Activated CD4-positive, alpha-beta memory T cell treated with anti-CD3 and anti-CD28 coated beads for 36 hours (primary cell): Measurements from ENCODE around the gene POLR2A. TPM values are rescaled to one million over a fixed set of nuclear protein-coding genes. Genes with fewer than 3 reads are reported as not detected.
A peak's percentile ranks its signal among the peaks of the same experiment; 100 is the strongest.
"Not testable (repeated sequence)": the region's sequence is repeated elsewhere in the genome, so short reads cannot be mapped to it uniquely, and the experiment has no call there.

Source experiments
- CTCF ChIA-PET: fragments of 350-600 bp; sonication (Branson Sonifier 250); formaldehyde crosslinking; loops from one replicate; lab custom pipeline; 2021; ENCODE audit warnings: antibody characterized with exemption, inconsistent platforms; lab: Charles Lee
- POLR2A ChIA-PET: fragments of 350-600 bp; sonication (Branson Sonifier 250); formaldehyde crosslinking; loops from one replicate; lab custom pipeline; 2021; ENCODE audit warnings: antibody characterized with exemption; lab: Charles Lee
- DNase-seq: peaks from one replicate; pipeline ENCODE4 v3.0.0-alpha.2; 2020
- H3K27ac Mint-ChIP-seq: one replicate; pipeline ENCODE4 v1.8.0; 2021; ENCODE audit warnings: mixed read lengths
- H3K27me3 Mint-ChIP-seq: one replicate; pipeline ENCODE4 v1.8.0; 2021; ENCODE audit warnings: mixed read lengths
- H3K36me3 Mint-ChIP-seq: one replicate; pipeline ENCODE4 v1.8.0; 2021; ENCODE audit warnings: mixed read lengths
- H3K4me1 Mint-ChIP-seq: one replicate; pipeline ENCODE4 v1.8.0; 2021; ENCODE audit warnings: low read depth, mixed read lengths
- H3K4me3 Mint-ChIP-seq: one replicate; pipeline ENCODE4 v1.8.0; 2021; ENCODE audit warnings: mild to moderate bottlenecking, mixed read lengths
- H3K9me3 Mint-ChIP-seq: one replicate; pipeline ENCODE4 v1.8.0; 2021; ENCODE audit warnings: mixed read lengths
- intact Hi-C: fragments of 100-400 bp; cut with micrococcal nuclease; formaldehyde crosslinking; loops from one replicate; pipeline ENCODE4 v1.15.1; 2023
- total RNA-seq, 2 experiments: library from RNA; stranded (reverse); gene quantifications; one replicate each; pipeline ENCODE4 v1.2.3, GENCODE V29; 2021

Gene POLR2A
- total RNA-seq, 2 experiments from 2014 or later: 180 to 187 TPM

- intact Hi-C loops: loop anchor here (5.0 kb wide), 2 partner anchors 129 to 206 kb away; partner anchors contain the start of genes KCTD11, TP53 and WRAP53
- Mint-ChIP-seq H3K4me1 (peaks cover 66% of the 10 kb centered on the region), H3K4me3 (peak within 1 kb of the TSS; percentile 89), H3K36me3 (peaks cover 17% of the 10 kb centered on the region), H3K27ac (peak within 1 kb of the TSS; percentile 100)
- not testable (repeated sequence) for DNase-seq, H3K27me3 Mint-ChIP-seq, H3K9me3 Mint-ChIP-seq
- POLR2A ChIA-PET: interaction anchor here (1.3 kb wide), 1 partner anchor 206 kb away, joined by 4 read pairs; the partner anchor contains the start of gene TP53
- CTCF ChIA-PET: interaction anchor here (1.1 to 6.2 kb wide), 2 partner anchors 45 to 85 kb away, joined by 3 to 54 read pairs; partner anchors contain the start of gene TMEM102
These were observed 2.9 kb upstream of the POLR2A start, which contains the start of gene SLC35G6 for GRCh38 chr17:7481275-7481674. SLC35G6 (plus strand) TSS chr17:7481446; CDS start chr17:7481517, 71 bp downstream.

DNA sequence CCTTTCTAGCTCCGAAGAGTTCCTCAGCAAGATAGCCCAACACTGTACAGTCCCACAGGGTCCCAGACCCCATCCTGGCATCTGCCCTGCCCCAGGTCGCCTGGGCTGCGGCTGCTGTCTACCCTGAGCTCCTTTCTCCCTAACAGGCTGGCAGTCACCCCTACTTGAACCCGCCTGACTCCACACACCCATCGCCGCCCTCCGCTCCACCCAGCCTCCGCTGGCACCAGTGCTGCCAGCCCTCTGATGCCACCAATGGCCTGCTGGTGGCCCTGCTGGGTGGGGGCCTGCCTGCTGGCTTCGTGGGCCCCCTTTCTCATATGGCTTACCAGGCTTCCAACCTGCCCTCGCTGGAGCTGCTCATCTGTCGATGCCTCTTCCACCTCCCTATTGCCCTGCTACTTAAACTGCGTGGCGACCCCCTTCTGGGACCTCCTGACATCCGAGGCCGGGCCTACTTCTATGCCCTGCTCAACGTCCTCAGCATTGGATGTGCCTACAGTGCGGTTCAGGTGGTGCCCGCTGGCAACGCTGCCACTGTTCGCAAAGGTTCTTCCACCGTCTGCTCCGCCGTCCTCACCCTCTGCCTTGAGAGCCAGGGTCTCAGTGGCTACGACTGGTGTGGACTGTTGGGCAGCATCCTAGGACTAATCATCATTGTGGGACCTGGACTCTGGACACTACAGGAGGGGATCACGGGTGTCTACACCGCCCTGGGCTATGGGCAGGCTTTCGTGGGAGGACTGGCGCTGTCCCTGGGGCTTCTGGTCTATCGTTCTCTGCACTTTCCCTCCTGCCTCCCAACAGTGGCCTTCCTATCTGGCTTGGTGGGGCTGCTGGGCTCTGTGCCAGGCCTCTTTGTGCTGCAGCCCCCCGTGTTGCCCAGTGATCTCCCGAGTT, 2.1 kb upstream of the POLR2A start:
- H3K27me3 Mint-ChIP-seq, H3K9me3 Mint-ChIP-seq, DNase-seq, POLR2A ChIA-PET: not testable (repeated sequence)
- peak overlapping the region; percentile 18 for H3K4me3 Mint-ChIP-seq
- peaks cover 20% of the 10 kb centered on the region for H3K36me3 Mint-ChIP-seq
- H3K27ac Mint-ChIP-seq: peak overlapping the region; percentile 100
- H3K4me1 Mint-ChIP-seq: peaks cover 66% of the 10 kb centered on the region
- intact Hi-C loops: loop anchor here (5.0 kb wide), 2 partner anchors 130 to 205 kb away; partner anchors contain the start of genes KCTD11, TP53 and WRAP53
- CTCF ChIA-PET: interaction anchor here (5.5 kb wide), 1 partner anchor 46 kb away, joined by 50 read pairs; the partner anchor contains the start of gene TMEM102

- not testable (repeated sequence) for H3K9me3 Mint-ChIP-seq, DNase-seq, H3K27me3 Mint-ChIP-seq
- ChIA-PET POLR2A (interaction anchor here (3.0 to 4.7 kb wide), 2 partner anchors 47 to 204 kb away, joined by 19 to 25 read pairs; partner anchors contain the start of genes TMEM102 and TP53), CTCF (interaction anchor here (5.5 kb wide), 1 partner anchor 46 kb away, joined by 50 read pairs; the partner anchor contains the start of gene TMEM102)
- H3K36me3 Mint-ChIP-seq: peaks cover 26% of the 10 kb centered on the region
- peaks cover 66% of the 10 kb centered on the region for H3K4me1 Mint-ChIP-seq
- intact Hi-C loops: loop anchor here (1.0 to 5.0 kb wide), 3 partner anchors 130 to 243 kb away; partner anchors contain the start of genes KCTD11, PHF23, TP53 and WRAP53
- peak overlapping the region; percentile 98 for H3K4me3 Mint-ChIP-seq
- peak overlapping the region; percentile 100 for H3K27ac Mint-ChIP-seq
These were observed 1.5 kb upstream of the POLR2A start for GRCh38 chr17:7482742-7483088.

- H3K27ac Mint-ChIP-seq: peak overlapping the region; percentile 100
These were observed 705 bp upstream of the POLR2A start for GRCh38 chr17:7483255-7484066.

DNA sequence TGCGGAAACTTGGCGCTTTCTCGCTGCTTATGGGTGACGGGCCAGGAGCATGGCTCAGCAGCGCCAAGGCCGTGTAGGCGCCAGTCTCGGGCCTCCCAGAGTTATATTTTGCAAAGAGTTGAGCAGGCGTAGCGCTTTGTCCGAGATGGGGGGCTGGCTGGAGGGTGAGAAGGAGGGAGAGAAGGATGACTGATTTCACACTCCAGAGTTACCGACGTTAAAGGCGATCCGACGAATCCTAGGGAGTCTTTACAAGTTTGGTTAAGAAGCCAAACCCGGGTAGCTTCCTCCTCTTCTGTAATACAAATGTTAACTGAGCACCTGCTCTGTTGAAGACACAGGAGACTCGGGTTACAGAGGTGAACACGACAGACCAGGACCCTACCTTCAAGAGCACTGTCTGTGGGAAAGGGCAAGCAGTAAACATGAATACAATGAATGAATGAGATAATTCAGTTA, 782 bp downstream of the POLR2A start:
- ChIA-PET CTCF (interaction anchor here (0.7 to 5.5 kb wide), 5 partner anchors 30 to 76 kb away, joined by 3 to 50 read pairs (median 5); partner anchors contain the start of genes TMEM102 and TNFSF12), POLR2A (interaction anchor here (0.6 to 4.7 kb wide), 18 partner anchors 9 to 410 kb away, joined by 3 to 25 read pairs (median 4); partner anchors contain the start of genes MPDU1, NEURL4, PLSCR3 and SOX15)
- Mint-ChIP-seq H3K4me3 (peak overlapping the region; percentile 98), H3K36me3 (peaks cover 31% of the 10 kb centered on the region), H3K27me3 (no peaks in the 10 kb centered on the region), H3K4me1 (peaks cover 72% of the 10 kb centered on the region), H3K9me3 (no peaks in the 10 kb centered on the region), H3K27ac (peak overlapping the region; percentile 100)
- no peak for DNase-seq
- intact Hi-C loops: loop anchor here (1.0 to 5.0 kb wide), 11 partner anchors 30 to 350 kb away; partner anchors contain the start of genes EIF5A, KCTD11, NEURL4 and SENP3

More at GRCh38 chr17:7483255-7484066, 705 bp upstream of the POLR2A start:
- Mint-ChIP-seq H3K27me3 (no peaks in the 10 kb centered on the region), H3K36me3 (peaks cover 28% of the 10 kb centered on the region), H3K9me3 (no peaks in the 10 kb centered on the region), H3K4me3 (peak overlapping the region; percentile 98), H3K4me1 (peaks cover 64% of the 10 kb centered on the region)
- intact Hi-C loops: loop anchor here (1.0 to 5.0 kb wide), 12 partner anchors 28 to 352 kb away; partner anchors contain the start of genes EIF5A, KCTD11, NEURL4 and PHF23
- ChIA-PET CTCF (interaction anchor here (5.5 kb wide), 1 partner anchor 47 kb away, joined by 50 read pairs; the partner anchor contains the start of gene TMEM102), POLR2A (interaction anchor here (0.9 to 4.7 kb wide), 16 partner anchors 22 to 203 kb away, joined by 3 to 25 read pairs (median 4); partner anchors contain the start of genes MPDU1, PLSCR3, SENP3 and TMEM102)
- peak; percentile 96 for DNase-seq

GRCh38 chr17:7486181-7486580, 2.0 kb downstream of the POLR2A start:
- DNase-seq: no peak
- POLR2A ChIA-PET: interaction anchor here (0.9 to 4.7 kb wide), 8 partner anchors 10 to 88 kb away, joined by 3 to 25 read pairs (median 4); partner anchors contain the start of gene TMEM102
- Mint-ChIP-seq H3K27me3 (no peaks in the 10 kb centered on the region), H3K4me1 (peaks cover 70% of the 10 kb centered on the region), H3K27ac (peak overlapping the region; percentile 76), H3K9me3 (no peaks in the 10 kb centered on the region), H3K4me3 (peak overlapping the region; percentile 98), H3K36me3 (peaks cover 35% of the 10 kb centered on the region)
- intact Hi-C loops: no loop called here
- CTCF ChIA-PET: interaction anchor here (0.6 to 5.5 kb wide), 8 partner anchors 29 to 131 kb away, joined by 3 to 50 read pairs (median 4); partner anchors contain the start of genes MPDU1, TMEM102, TNFSF12 and TNFSF13

DNA sequence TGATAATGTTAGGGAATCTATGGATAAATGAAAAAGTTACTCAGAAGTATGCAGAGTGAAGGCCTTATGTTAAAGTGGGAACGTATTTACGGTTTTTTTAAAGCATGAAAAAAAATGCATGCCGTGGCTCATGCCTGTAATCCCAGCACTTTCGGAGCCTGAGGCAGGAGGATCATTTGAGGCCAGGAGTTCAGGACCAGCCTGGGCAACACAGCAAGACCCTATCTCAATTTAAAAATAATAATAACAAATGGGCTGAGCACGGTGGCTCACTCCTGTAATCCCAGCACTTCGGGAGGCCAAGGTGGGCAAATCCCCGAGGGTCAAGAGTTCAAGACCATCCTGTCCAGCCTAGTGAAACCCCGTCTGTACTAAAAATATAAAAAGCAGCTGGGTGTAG, 6.0 kb downstream of the POLR2A start:
- CTCF ChIA-PET: interaction anchor here (0.7 to 1.3 kb wide), 5 partner anchors 23 to 329 kb away, joined by 3 to 5 read pairs (median 4); partner anchors contain the start of gene TMEM95

GRCh38 chr17:7491583-7491982, 7.4 kb downstream of the POLR2A start:
- ChIA-PET POLR2A (no interaction called here), CTCF (interaction anchor here (1.1 to 1.3 kb wide), 2 partner anchors 21 to 24 kb away, joined by 4 to 5 read pairs; no protein-coding TSS in a partner anchor)
- Mint-ChIP-seq H3K4me1 (peaks cover 58% of the 10 kb centered on the region), H3K4me3 (no peak overlapping the region), H3K36me3 (peaks cover 44% of the 10 kb centered on the region), H3K27ac (peak overlapping the region; percentile 35), H3K27me3 (no peaks in the 10 kb centered on the region), H3K9me3 (no peaks in the 10 kb centered on the region)
- intact Hi-C loops: no loop called here
- no peak for DNase-seq

More for the DNA sequence above, 6.0 kb downstream of the POLR2A start:
- Mint-ChIP-seq H3K36me3 (peaks cover 42% of the 10 kb centered on the region), H3K9me3 (no peaks in the 10 kb centered on the region), H3K4me1 (peaks cover 67% of the 10 kb centered on the region), H3K4me3 (no peak overlapping the region), H3K27ac (no peak overlapping the region), H3K27me3 (no peaks in the 10 kb centered on the region)
- POLR2A ChIA-PET: no interaction called here
- no peak for DNase-seq
- intact Hi-C loops: no loop called here

DNA sequence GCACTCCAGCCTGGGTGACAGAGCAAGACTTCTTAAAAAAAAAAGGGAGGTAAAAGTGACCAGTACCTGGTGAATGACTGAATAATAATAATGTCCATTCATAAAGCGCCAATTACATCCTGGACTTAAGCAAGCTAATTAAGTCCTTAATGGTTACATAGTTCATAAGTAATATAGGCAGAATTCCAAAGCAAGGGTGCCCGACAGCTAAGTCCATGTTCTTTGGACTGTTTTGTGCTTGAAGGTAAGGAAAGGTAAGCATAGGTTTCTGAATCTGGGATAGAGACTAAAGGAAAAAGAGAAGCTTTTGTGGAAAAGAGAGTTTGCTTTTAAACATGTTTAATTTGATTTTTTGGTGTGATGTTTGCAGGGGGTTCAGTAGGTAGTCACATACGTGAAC, 9.8 kb downstream of the POLR2A start:
- POLR2A ChIA-PET: no interaction called here
- Mint-ChIP-seq H3K9me3 (no peaks in the 10 kb centered on the region), H3K27ac (no peak overlapping the region), H3K36me3 (peaks cover 48% of the 10 kb centered on the region), H3K4me1 (peaks cover 37% of the 10 kb centered on the region), H3K4me3 (no peak overlapping the region), H3K27me3 (no peaks in the 10 kb centered on the region)
- intact Hi-C loops: no loop called here
- no peak for DNase-seq
- CTCF ChIA-PET: interaction anchor here (1.2 kb wide), 1 partner anchor 58 kb away, joined by 4 read pairs; no protein-coding TSS in a partner anchor

DNA sequence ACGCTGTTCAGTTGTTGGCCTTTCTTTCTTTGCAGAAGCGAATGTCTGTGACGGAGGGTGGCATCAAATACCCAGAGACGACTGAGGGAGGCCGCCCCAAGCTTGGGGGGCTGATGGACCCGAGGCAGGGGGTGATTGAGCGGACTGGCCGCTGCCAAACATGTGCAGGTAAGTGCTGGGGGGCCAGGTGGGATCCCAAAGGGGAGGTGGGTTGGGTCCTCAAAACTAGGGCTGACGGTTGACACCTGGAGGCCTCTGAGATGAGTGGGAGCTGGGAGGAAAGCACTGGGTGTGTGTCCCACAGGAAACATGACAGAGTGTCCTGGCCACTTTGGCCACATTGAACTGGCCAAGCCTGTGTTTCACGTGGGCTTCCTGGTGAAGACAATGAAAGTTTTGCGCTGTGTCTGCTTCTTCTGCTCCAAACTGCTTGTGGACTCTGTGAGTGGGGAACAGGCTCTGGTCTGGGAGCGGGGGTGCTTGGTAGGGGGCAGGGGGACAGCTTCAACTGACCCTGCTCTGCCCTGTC, 11.8 kb downstream of the POLR2A start:
- no peaks in the 10 kb centered on the region for H3K9me3 Mint-ChIP-seq
- H3K4me1 Mint-ChIP-seq: peaks cover 22% of the 10 kb centered on the region
- DNase-seq: no peak
- peak overlapping the region; percentile 18 for H3K27ac Mint-ChIP-seq
- POLR2A ChIA-PET: interaction anchor here (0.6 kb wide), 1 partner anchor 31 kb away, joined by 4 read pairs; no protein-coding TSS in a partner anchor
- intact Hi-C loops: no loop called here
- H3K4me3 Mint-ChIP-seq: no peak overlapping the region
- H3K27me3 Mint-ChIP-seq: no peaks in the 10 kb centered on the region
- peaks cover 53% of the 10 kb centered on the region for H3K36me3 Mint-ChIP-seq
- CTCF ChIA-PET: interaction anchor here (0.8 to 1.5 kb wide), 2 partner anchors 18 to 65 kb away, joined by 3 read pairs; no protein-coding TSS in a partner anchor
